Transverse colon (tissue), 4 donors: ENCODE measurements around the gene TBC1D16. TPM values are rescaled to one million over a fixed set of nuclear protein-coding genes. Genes with fewer than 3 reads are reported as not detected.

Experiments
- DNase-seq: peaks from one replicate; pipeline ENCODE4 v3.0.0-alpha.2; 2019
- H3K27ac ChIP-seq, 4 donors: fragments of 200-600 bp; sonication (generic); 2 replicates each; pipeline ENCODE4 v1.5.1; 2016 to 2018; ENCODE audit warnings: inconsistent platforms in 4 of 4
- H3K27me3 ChIP-seq: fragments of 200-600 bp; sonication (generic); 2 replicates; pipeline ENCODE4 v1.5.1; 2017; ENCODE audit warnings: inconsistent platforms
- H3K36me3 ChIP-seq, 4 donors: fragments of 200-600 bp; sonication (generic); 2 replicates each; pipeline ENCODE4 v1.5.1; 2017 to 2019; ENCODE audit warnings: inconsistent platforms in 4 of 4
- H3K4me1 ChIP-seq, 4 donors: fragments of 200-600 bp; sonication (generic); 2 replicates each; pipeline ENCODE4 v1.5.1; 2017 to 2020; ENCODE audit warnings: inconsistent platforms in 4 of 4
- H3K4me3 ChIP-seq, 4 donors: fragments of 200-600 bp; sonication (generic); 1 replicate in 1 of 4; 2 replicates in 3 of 4; pipeline versions ENCODE4 v1.5.1 to v1.6.1; 2017 to 2019; ENCODE audit warnings: inconsistent platforms in 4 of 4
- H3K9me3 ChIP-seq, 2 donors: fragments of 200-600 bp; sonication (generic); 2 replicates each; pipeline ENCODE4 v1.5.1; 2017 to 2019; ENCODE audit warnings: inconsistent platforms in 2 of 2
- CTCF ChIP-seq, 5 experiments: fragments of 200-600 bp in 3 of 5; fragments of 450-650 bp in 2 of 5; sonication (generic) in 3 of 5; IDR thresholded peaks; 1 replicate in 2 of 5; 2 replicates in 3 of 5; pipeline ENCODE4 v1.5.1; 2016 to 2017; ENCODE audit warnings: antibody characterized with exemption in 5 of 5, inconsistent platforms in 3 of 5, mild to moderate bottlenecking in 2 of 5, moderate library complexity in 1 of 5
- EP300 ChIP-seq: sonication (generic); formaldehyde crosslinking; IDR thresholded peaks from one replicate; pipeline ENCODE4 v1.6.1; 2017; ENCODE audit warnings: antibody characterized with exemption, low read depth
- POLR2A ChIP-seq: fragments of 450-650 bp; IDR thresholded peaks from one replicate; pipeline ENCODE4 v1.6.1; 2016; ENCODE audit warnings: antibody characterized with exemption, mild to moderate bottlenecking, moderate library complexity
- POLR2AphosphoS5 ChIP-seq, 3 donors: sonication (generic); formaldehyde crosslinking; IDR thresholded peaks; one replicate each; pipeline ENCODE4 v1.6.1; 2016; ENCODE audit warnings: antibody characterized with exemption in 3 of 3
- WGBS, 2 donors: methylation state at CpG; one replicate each; pipeline ENCODE4 v1.1.5; 2018; ENCODE audit warnings: low coverage in 1 of 2; 5-methylcytosine and 5-hydroxymethylcytosine counted together
- in situ Hi-C, 4 donors: fragments of 200-750 bp; cut with MboI; loops; one replicate each; pipeline versions ENCODE4 v1.15.0 to v1.15.1; 2017; ENCODE audit warnings: low sequenced_read_pairs in 3 of 4, low pct_ligation_motif_present in 1 of 4, low pct_unique_long_range_greater_than_20kb in 1 of 4
- intact Hi-C: fragments of 100-400 bp; cut with DNase I; formaldehyde crosslinking; loops from one replicate; pipeline ENCODE4 v1.15.1; 2023; ENCODE audit warnings: low total_unique reads
- total RNA-seq, 4 donors: library from RNA; depleted of rRNA; stranded (reverse); fragments of >200 nt; gene quantifications; one replicate each; pipeline ENCODE4 v1.1.0, GENCODE V29; 2016

TBC1D16 gene
- total RNA-seq, 4 donors from 2014 or later, result 12.3 to 22.4 (median 18.1) TPM

GRCh38 chr17:79930877-79931816 is 104.5 kb downstream of the TBC1D16 start:
- Histone ChIP-seq H3K36me3 (no peaks in the 10 kb centered on the region), H3K27me3 (peaks cover 56% of the 10 kb centered on the region), H3K4me3 (no peak overlapping the region), H3K4me1 (peaks cover 11 to 54% (median 44%) of the 10 kb centered on the region in 4 donors), H3K27ac (peak overlapping the region in 1 of 4 donors; percentile 3), H3K9me3 (no peaks in the 10 kb centered on the region)
- no peak for TF ChIP-seq POLR2A
- no peak for TF ChIP-seq EP300
- TF ChIP-seq CTCF (IDR thresholded peaks at IDR 0.05), result no peak
- no peak for TF ChIP-seq POLR2AphosphoS5 (IDR thresholded peaks at IDR 0.05)
- 26% methylated on average over 16 of the region's 17 CpGs; no CpG with 5 or more reads in 1 of the 2 donors for WGBS, 2 donors
- intact Hi-C loops, result no loop called here
- in situ Hi-C loops, result no loop called here
- no peak for DNase-seq

GRCh38 chr17:79930062-79930876 is 105.4 kb downstream of the TBC1D16 start:
- Histone ChIP-seq H3K27ac (no peak overlapping the region), H3K27me3 (peaks cover 56% of the 10 kb centered on the region), H3K9me3 (no peaks in the 10 kb centered on the region), H3K36me3 (no peaks in the 10 kb centered on the region), H3K4me1 (peaks cover 11 to 61% (median 51%) of the 10 kb centered on the region in 4 donors), H3K4me3 (peak overlapping the region in 2 of 4 donors; percentile 30 to 42)
- intact Hi-C loops, result no loop called here
- WGBS, 2 donors, result 0 to 3% methylated on average over 2 to 51 of the region's 59 CpGs
- no peak for DNase-seq
- no peak for TF ChIP-seq EP300
- no peak for TF ChIP-seq POLR2A
- no peak for TF ChIP-seq CTCF (IDR thresholded peaks at IDR 0.05)
- TF ChIP-seq POLR2AphosphoS5 (IDR thresholded peaks at IDR 0.05), result no peak
- in situ Hi-C loops, result no loop called here

GRCh38 chr17:79929257-79930061 is 106.2 kb downstream of the TBC1D16 start:
- WGBS, 2 donors, result 60 to 69% methylated on average over 4 to 10 of the region's 25 CpGs
- H3K36me3 ChIP-seq, result no peaks in the 10 kb centered on the region
- H3K4me3 ChIP-seq, result no peak overlapping the region
- in situ Hi-C loops (no loop called here), intact Hi-C loops (no loop called here)
- TF ChIP-seq CTCF (IDR thresholded peaks at IDR 0.05) (no peak), EP300 (no peak), POLR2AphosphoS5 (IDR thresholded peaks at IDR 0.05) (no peak), POLR2A (no peak)
- no peaks in the 10 kb centered on the region for H3K9me3 ChIP-seq
- no peak overlapping the region for H3K27ac ChIP-seq
- H3K4me1 ChIP-seq, result peaks cover 11 to 69% (median 57%) of the 10 kb centered on the region in 4 donors
- no peak for DNase-seq
- H3K27me3 ChIP-seq, result peaks cover 56% of the 10 kb centered on the region
